ENCODE measurements around the gene CCDC171.

- TF ChIP-seq, protein P1, sequence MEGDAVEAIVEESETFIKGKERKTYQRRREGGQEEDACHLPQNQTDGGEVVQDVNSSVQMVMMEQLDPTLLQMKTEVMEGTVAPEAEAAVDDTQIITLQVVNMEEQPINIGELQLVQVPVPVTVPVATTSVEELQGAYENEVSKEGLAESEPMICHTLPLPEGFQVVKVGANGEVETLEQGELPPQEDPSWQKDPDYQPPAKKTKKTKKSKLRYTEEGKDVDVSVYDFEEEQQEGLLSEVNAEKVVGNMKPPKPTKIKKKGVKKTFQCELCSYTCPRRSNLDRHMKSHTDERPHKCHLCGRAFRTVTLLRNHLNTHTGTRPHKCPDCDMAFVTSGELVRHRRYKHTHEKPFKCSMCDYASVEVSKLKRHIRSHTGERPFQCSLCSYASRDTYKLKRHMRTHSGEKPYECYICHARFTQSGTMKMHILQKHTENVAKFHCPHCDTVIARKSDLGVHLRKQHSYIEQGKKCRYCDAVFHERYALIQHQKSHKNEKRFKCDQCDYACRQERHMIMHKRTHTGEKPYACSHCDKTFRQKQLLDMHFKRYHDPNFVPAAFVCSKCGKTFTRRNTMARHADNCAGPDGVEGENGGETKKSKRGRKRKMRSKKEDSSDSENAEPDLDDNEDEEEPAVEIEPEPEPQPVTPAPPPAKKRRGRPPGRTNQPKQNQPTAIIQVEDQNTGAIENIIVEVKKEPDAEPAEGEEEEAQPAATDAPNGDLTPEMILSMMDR (IDR thresholded peaks at IDR 0.05): no peak
- TF ChIP-seq POLR2A (IDR thresholded peaks at IDR 0.05): no peak
Measured at GRCh38 chr9:15831384-15831783, 278.5 kb downstream of the CCDC171 start.
